ENCODE data around the gene RALBP1. TPM values are rescaled to one million over a fixed set of nuclear protein-coding genes. Genes with fewer than 3 reads are reported as not detected.

The RALBP1 gene
- total RNA-seq, 4 donors from 2014 or later: 103 to 164 (median 115) TPM

DNA sequence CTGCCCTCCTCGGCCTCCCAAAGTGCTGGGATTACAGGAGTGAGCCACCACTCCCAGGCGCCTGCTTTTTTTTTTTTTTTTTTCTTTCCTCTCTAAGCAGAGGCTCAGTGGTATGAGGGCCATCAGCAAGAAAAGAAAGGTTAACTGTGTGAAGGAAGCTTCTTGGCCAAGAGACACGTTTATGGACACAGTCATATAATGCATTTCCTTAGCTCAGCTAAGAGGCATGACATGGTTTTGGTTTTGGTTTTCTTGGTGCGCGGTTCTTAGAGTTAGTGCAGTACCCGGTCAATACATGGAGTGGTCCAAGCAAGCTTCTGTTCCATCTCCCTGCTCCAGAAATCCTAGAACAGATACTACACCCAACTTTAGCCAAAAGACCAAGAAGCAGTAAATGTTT lies 42.6 kb downstream of the RALBP1 start:
- Histone ChIP-seq H3K4me3 (no peak overlapping the region), H3K27me3 (no peaks in the 10 kb centered on the region), H3K9me3 (no peaks in the 10 kb centered on the region), H3K4me1 (peaks cover 0 to 58% (median 32%) of the 10 kb centered on the region in 4 donors), H3K36me3 (peaks cover 3 to 42% (median 22%) of the 10 kb centered on the region in 4 donors), H3K27ac (replicated peaks in 1 of 4) (peak overlapping the region in 3 of 4 donors; percentile 21 to 37 (median 28))
- TF ChIP-seq EP300 (IDR thresholded peaks at IDR 0.05): no peak
- TF ChIP-seq POLR2AphosphoS5 (IDR thresholded peaks at IDR 0.05): no peak
- no peak for TF ChIP-seq POLR2A (IDR thresholded peaks at IDR 0.05; ENCODE audit: low read depth)
- TF ChIP-seq, protein P1, sequence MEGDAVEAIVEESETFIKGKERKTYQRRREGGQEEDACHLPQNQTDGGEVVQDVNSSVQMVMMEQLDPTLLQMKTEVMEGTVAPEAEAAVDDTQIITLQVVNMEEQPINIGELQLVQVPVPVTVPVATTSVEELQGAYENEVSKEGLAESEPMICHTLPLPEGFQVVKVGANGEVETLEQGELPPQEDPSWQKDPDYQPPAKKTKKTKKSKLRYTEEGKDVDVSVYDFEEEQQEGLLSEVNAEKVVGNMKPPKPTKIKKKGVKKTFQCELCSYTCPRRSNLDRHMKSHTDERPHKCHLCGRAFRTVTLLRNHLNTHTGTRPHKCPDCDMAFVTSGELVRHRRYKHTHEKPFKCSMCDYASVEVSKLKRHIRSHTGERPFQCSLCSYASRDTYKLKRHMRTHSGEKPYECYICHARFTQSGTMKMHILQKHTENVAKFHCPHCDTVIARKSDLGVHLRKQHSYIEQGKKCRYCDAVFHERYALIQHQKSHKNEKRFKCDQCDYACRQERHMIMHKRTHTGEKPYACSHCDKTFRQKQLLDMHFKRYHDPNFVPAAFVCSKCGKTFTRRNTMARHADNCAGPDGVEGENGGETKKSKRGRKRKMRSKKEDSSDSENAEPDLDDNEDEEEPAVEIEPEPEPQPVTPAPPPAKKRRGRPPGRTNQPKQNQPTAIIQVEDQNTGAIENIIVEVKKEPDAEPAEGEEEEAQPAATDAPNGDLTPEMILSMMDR (IDR thresholded peaks at IDR 0.05): no peak
- WGBS: 75% methylated on average over 6 of the region's 6 CpGs
- DNase-seq (ENCODE audit: extremely low spot score): no peak
- intact Hi-C loops (cut with DNase I): loop anchor here (10.0 kb wide), 2 partner anchors 153 to 443 kb away; no protein-coding TSS in a partner anchor

DNA sequence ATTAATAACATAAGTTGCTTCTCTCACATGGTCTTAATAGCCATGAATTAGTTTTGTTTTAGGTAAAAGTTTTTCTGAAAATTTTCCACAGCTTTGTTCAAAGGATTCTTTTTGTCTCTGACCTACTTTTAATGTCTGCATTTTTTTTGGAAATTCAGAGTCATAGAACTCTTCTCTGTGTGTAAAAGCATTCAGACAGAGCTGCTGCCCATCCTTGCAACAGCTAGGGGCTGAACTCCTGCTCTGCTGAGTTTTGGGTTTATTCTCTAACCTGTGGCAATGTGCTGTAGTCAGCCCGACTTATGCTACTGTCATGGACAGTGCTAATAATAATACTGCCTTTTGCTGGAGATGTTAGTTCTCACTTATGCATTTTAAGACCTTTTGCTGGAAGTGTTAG lies 44.1 kb downstream of the RALBP1 start:
- WGBS: 40% methylated on average over 1 of the region's 1 CpG

DNA sequence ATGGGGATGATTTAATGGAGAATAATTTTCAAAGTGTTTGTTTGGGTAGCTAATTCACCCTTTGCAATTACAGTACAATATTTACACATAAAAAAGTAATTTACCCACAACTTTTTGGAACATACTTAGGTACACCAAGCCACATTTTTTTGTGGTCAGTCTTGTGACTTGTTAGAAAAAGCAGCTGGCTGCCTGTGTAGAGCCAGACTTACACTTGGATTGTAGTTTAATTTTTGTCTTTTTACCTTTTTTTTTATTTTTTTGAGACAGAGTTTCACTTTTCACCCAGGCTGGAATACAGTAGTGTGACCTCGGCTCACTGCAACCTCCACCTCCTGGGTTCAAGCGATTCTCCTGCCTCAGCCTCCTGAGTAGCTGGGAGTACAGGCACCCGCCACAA lies 45.4 kb downstream of the RALBP1 start:
- Histone ChIP-seq H3K36me3 (peaks cover 5 to 44% (median 20%) of the 10 kb centered on the region in 4 donors), H3K4me1 (peaks cover 0 to 47% (median 30%) of the 10 kb centered on the region in 4 donors), H3K9me3 (no peaks in the 10 kb centered on the region), H3K27me3 (no peaks in the 10 kb centered on the region), H3K27ac (replicated peaks in 1 of 4) (no peak overlapping the region), H3K4me3 (no peak overlapping the region)
- DNase-seq (ENCODE audit: extremely low spot score): peak; percentile 72
- WGBS: 92% methylated on average over 3 of the region's 3 CpGs
- TF ChIP-seq, protein P1 (IDR thresholded peaks at IDR 0.05): no peak
- TF ChIP-seq POLR2AphosphoS5 (IDR thresholded peaks at IDR 0.05) (no peak), POLR2A (IDR thresholded peaks at IDR 0.05; ENCODE audit: low read depth) (no peak), EP300 (IDR thresholded peaks at IDR 0.05) (no peak)
- intact Hi-C loops (cut with DNase I): no loop called here

More for the DNA sequence above, 44.1 kb downstream of the RALBP1 start:
- Histone ChIP-seq H3K36me3 (peaks cover 2 to 41% (median 12%) of the 10 kb centered on the region in 4 donors), H3K9me3 (no peaks in the 10 kb centered on the region), H3K27me3 (no peaks in the 10 kb centered on the region), H3K4me3 (no peak overlapping the region), H3K27ac (replicated peaks in 1 of 4) (no peak overlapping the region), H3K4me1 (peaks cover 0 to 54% (median 32%) of the 10 kb centered on the region in 4 donors)
- peak; percentile 42 for DNase-seq (ENCODE audit: extremely low spot score)
- no peak for TF ChIP-seq POLR2A (IDR thresholded peaks at IDR 0.05; ENCODE audit: low read depth)
- TF ChIP-seq, protein P1 (IDR thresholded peaks at IDR 0.05): no peak
- no peak for TF ChIP-seq POLR2AphosphoS5 (IDR thresholded peaks at IDR 0.05)
- TF ChIP-seq EP300 (IDR thresholded peaks at IDR 0.05): no peak
- intact Hi-C loops (cut with DNase I): loop anchor here (10.0 kb wide), 2 partner anchors 155 to 445 kb away; no protein-coding TSS in a partner anchor

DNA sequence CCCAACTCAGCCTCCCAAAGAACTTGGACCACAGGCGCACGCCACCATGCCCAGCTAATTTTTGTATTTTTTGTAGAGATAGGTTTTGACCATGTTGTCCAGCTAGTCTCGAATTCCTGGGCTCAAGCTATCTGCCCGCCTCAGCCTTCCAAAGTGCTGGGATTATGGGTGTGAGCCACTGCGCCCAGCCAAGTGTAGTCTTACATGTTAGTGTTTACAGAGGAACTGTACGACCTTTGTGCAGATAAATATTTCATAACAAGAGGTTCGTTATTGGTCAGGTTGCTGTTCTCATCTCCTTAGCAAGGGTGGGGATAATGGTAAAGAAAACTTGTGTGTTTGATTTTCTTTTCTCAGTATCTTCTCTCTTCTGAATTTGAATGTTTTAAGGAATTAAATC lies 46.5 kb downstream of the RALBP1 start:
- intact Hi-C loops (cut with DNase I): no loop called here
- TF ChIP-seq EP300 (IDR thresholded peaks at IDR 0.05) (no peak), POLR2AphosphoS5 (IDR thresholded peaks at IDR 0.05) (no peak), POLR2A (IDR thresholded peaks at IDR 0.05; ENCODE audit: low read depth) (no peak)
- TF ChIP-seq, protein P1 (IDR thresholded peaks at IDR 0.05): no peak
- DNase-seq (ENCODE audit: extremely low spot score): peak; percentile 3
- no peaks in the 10 kb centered on the region for H3K9me3 ChIP-seq
- no peak overlapping the region for H3K27ac ChIP-seq (replicated peaks in 1 of 4)
- peaks cover 0 to 42% (median 23%) of the 10 kb centered on the region in 4 donors for H3K4me1 ChIP-seq
- H3K4me3 ChIP-seq: no peak overlapping the region
- H3K27me3 ChIP-seq: no peaks in the 10 kb centered on the region
- 95% methylated on average over 7 of the region's 7 CpGs for WGBS
- peaks cover 5 to 51% (median 22%) of the 10 kb centered on the region in 4 donors for H3K36me3 ChIP-seq

DNA sequence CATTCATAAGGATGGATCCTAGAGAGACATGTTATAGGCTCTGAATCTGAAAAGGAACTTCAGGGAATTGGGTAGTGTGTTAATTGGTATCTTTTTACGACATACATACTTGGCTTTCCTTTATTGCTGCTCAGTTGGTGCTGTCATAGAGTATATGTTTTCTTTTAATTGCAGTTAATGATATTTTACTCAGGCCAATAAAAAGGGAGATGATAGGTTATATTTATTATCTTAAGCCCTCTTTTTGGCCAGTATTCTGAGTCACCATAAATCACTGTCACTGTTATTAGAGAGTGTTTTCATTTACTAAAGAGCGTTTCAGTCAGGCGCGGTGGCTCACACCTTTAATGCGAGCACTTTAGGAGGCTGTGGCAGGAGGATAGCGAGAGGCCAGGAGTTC lies 47.6 kb downstream of the RALBP1 start:
- intact Hi-C loops (cut with DNase I): no loop called here
- DNase-seq (ENCODE audit: extremely low spot score): peak; percentile 5
- H3K27me3 ChIP-seq: no peaks in the 10 kb centered on the region
- WGBS: 73% methylated on average over 6 of the region's 6 CpGs
- H3K36me3 ChIP-seq: peaks cover 5 to 51% (median 18%) of the 10 kb centered on the region in 4 donors
- peaks cover 0 to 30% (median 12%) of the 10 kb centered on the region in 4 donors for H3K4me1 ChIP-seq
- TF ChIP-seq EP300 (IDR thresholded peaks at IDR 0.05) (no peak), POLR2A (IDR thresholded peaks at IDR 0.05; ENCODE audit: low read depth) (no peak), POLR2AphosphoS5 (IDR thresholded peaks at IDR 0.05) (no peak)
- TF ChIP-seq, protein P1 (IDR thresholded peaks at IDR 0.05): no peak
- no peak overlapping the region for H3K27ac ChIP-seq (replicated peaks in 1 of 4)
- no peaks in the 10 kb centered on the region for H3K9me3 ChIP-seq
- no peak overlapping the region for H3K4me3 ChIP-seq

All from esophagus muscularis mucosa (tissue), 4 donors.